KG1 (cell line): ENCODE measurements around the gene PKIB.

Experiments used
- DNase-seq: peaks from one replicate; lab custom pipeline; 2025; lab: John Stamatoyannopoulos, UW

Gene PKIB

DNA sequence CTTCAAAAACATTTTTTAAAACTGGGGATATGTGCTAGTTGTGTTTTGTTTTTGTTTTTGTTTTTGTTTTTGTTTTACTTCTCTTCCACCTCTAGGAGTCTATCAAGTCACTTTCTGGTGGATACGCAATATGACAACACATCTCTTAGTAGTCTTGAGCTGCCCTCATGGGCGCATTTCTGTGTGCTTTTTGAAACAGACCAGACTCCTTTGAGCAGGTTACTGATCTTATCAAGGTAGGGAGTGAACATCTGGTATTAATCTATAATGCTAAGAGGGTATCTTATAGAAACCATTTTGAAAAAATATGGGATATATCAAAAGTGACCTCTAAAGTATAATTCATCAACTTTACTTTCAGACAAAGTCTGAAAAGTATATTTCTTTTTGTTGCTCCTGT, 56.2 kb downstream of the PKIB start:
- no peak for DNase-seq

DNA sequence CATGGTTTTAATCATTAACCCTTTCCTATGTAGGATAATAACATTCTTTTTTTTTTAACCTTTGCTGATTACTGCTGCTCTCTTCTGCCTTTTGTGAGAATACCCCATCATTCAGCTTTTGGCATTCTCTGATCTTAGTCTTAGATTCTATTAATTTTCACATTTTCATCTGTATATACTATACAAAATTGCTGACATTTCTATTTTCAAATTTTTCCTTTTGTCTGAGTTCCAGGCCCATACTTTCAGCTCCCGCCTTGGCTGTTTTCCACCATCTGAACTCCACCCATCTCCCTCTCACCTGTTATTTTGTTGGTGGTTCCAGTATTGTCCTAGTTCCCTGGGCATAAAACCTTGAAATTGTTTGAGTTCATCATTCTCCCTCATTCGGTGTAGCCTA, 59.2 kb downstream of the PKIB start:
- DNase-seq: no peak

DNA sequence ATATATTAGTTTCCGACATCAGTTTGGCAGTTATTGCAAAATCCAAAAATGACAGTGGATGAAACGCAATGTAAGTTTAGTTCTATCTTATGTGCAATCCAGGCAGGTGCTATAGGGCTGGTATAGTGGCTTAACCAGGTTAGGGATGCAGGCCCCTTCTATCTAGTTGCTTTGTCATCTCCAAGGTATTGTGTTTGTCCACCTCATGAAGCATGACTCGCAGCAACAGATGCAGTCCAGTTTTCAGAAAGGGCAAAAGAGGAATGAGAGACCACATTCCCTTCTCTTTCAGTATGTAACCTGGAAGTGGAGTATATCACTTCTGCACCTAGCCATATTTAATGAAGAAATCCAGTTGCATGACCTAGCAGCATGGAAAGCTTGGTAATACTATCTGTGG, 59.7 kb downstream of the PKIB start:
- DNase-seq: no peak

DNA sequence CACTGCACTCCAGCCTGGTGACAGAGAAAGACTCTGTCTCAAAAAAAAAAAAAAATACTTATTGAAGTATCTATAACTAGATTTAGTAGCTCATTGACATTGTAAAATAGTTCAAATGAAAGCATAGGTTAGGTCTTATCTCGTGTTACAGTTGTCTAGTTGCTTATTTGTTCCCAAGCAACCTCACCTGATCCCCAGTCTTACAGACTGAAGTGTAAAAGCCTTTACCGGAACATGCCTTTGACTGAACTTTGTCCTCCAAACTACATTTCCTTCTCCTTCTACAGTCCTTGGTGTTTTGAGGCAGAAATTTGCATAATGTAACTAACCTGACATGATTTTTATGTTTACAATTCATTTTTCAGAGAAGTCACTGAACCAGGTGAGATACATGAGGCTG, 61.0 kb downstream of the PKIB start:
- no peak for DNase-seq

DNA sequence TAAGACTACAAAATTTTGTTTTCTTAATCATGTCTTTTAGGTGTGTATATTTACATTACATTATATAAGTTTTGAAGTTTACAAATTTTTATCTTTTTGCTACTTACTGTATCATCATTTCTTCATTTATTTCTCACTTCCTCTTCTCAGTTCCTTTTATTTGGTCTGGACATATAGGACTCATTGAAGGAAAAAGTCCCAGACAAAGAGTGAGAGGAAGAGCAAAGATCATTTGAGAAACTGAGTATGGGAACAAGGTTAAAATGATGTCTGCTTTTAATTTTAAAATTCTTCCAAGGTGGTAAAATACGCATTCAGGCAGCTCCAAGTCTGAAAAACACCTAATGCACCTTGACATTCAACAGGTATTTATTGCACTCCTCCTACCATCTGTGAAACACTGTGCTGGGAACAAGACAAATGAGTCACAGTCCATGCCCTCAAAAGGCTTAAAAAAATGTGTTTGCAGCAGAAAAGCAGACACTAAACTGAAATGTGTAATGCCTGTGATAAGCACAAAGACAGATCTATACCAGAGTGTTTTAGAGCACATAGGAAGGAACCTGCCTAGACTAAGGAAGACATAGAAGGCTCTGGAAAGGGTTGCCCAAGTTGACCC, 63.2 kb downstream of the PKIB start:
- DNase-seq: no peak

DNA sequence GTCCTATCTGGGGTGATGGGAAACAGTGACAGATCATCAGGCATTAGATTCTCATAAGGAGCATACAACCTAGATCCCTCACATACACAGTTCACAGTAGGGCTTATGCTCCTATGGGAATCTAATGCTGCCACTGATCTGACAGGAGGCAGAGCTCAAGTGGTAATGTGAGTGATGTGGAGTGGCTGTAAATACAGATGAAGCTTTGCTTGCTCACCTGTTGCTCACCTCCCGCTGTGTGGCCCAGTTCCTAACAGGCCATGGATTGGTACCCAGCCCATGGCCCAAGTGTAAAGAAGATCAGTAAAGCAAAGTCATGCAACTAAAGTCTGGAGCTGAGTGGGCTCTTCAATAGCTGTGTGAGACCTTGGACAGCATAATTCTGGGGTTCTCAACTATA, 65.9 kb downstream of the PKIB start:
- DNase-seq: no peak

DNA sequence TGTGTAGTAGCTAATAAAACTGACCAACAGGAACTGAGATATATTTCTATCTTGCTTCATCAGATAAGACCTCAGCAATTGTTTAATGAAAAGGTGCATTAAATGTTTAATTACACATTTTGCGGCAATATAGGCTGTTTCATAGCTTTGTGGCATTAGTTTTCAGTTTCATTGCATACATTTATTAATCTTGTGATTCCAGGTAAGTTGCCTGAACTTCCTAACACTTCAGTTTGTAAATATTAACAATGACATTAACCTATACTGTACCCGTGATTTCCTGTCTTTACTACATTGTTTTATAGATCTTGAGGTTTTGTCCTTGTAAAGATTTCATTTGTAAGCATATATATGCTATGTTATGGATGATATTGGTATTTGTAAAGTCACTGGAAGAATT, 66.5 kb downstream of the PKIB start:
- DNase-seq: no peak

DNA sequence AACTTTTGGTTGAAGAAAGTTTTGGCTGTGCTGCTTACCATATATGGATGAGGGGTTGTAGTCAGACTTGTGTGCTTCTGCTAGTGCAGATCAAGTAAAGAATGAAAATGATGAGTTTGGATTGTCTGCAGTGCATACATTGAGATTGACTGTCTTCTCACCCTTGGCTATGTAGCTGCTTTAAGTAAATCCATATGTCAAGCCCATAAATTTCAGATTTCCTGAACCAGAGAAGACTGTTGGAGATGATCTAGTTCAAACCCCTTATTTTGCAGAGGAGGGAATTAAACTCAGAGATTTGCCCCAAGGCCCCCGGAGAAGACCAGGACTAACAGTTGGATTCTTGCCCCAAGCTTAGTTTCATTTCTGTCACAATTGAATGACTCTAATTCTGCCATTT, 67.2 kb downstream of the PKIB start:
- DNase-seq: no peak

DNA sequence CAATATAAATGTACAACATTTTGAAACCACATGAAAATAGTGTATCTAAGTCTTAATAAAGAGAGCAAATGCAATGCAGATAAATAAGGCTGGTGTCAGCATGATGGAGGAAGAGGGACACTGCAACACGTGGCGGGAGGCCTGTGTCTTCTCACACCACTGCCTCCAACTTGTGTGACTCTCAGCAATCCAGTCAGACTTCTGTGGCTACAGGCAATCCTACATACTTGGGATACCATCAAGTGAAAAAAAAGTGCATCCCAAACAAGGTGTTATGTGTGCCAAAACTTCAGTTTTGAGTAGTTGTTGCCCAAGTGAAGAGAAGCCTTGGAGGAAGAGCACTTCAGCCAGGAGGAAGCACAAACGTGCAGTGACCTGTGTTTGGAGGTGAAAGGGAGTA, 68.6 kb downstream of the PKIB start:
- no peak for DNase-seq

DNA sequence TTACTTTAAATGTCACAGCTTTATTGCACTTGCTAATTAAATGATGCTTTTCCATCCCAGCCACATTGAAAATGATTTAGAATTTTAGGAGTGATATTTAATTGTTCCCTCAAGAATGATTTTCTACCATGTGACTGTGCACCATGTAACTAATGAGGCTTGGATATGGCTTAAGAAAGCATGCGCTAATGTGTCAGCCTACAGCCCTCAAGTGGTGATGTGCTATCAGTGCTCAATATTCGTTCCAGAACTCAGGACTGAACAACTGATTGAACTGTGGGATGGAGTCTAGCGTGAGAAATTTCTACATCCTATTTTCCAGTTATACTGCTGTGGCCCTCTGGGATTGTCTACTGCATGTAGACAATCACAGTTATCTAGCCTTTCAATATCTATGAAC, 71.5 kb downstream of the PKIB start:
- no peak for DNase-seq

DNA sequence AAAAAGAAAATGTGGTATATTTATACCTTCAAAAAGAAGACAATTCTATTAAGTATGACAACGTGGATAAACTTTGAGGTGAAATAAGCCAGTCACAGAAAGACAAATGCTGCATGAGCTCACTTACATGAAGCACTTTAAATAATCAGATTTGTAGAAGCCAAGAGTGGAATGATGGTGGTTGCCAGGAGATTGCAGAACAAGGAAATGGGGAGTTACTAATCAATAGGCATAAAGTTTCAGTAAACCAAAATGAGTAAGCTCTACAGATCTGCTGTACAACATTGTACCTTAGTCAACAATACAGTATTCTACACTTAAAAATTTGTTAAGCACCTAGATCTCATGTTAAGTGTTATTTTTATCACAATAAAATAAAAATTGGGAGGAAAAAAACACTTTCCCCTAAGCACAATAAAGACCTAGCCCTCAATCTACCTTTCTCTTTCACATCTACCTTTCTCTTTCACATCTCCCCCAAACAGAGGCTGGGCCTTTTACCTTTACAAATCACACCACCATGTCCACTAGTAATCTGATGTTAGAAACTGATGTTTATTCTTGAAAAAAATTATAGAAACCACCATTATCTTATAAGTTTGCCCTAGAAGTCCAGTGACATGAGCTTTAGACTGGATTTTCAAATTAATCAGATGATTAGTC, 73.9 kb downstream of the PKIB start:
- DNase-seq: no peak

DNA sequence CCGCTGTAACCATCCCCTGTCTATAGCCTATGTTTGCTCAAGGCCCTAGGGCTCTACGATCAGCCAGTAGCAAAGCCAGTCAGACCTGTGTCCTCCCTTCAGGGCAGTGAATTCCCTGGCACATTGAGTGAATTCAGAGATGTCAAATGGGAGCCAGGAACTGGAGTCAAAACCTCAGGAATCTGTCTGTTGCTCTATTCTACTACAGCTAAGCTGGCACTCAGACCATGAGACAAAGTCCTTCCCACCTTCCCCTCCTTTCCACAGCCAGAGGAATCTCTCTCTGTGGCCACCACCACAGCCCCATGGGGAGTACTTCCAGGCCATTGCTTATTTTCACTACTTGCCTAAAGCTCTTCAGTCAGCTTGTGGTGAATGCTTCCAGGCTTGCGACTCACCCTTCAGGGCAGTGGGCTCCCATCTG, 82.0 kb downstream of the PKIB start:
- no peak for DNase-seq

DNA sequence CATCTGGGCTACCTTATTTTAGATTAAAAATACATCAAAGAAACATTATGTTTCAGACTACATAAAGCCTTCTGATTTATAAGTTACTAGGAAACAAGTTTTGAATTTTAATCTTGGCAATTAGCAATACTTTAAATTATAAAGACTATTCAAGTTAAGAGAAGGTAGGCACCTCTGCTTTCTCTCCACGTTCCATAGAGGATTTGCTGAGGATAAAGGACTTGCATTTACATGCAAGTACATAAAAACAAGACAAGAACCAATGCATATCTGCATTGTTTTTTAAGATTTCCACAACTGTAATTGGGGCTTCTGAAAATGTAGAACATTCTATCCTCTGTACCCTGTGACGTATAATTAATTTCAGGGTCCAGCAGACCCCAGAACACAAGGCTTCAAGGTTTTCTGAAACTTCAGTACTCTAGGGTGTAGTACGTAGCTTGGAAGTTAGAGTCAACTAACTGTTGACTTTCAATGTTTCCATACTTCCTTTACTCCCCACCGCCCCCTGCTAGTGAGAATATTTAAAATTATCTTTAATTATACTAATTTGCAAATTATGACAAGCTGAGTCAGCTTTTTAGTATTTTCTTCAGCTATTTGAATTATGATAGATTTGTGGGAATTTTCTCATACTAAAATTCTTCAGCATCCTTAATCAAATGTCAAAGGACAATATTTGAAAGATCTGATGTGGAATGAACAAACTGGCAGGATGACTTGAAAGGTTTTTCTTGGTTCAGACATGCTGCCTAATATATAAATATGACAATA, 82.8 kb downstream of the PKIB start:
- DNase-seq: no peak

DNA sequence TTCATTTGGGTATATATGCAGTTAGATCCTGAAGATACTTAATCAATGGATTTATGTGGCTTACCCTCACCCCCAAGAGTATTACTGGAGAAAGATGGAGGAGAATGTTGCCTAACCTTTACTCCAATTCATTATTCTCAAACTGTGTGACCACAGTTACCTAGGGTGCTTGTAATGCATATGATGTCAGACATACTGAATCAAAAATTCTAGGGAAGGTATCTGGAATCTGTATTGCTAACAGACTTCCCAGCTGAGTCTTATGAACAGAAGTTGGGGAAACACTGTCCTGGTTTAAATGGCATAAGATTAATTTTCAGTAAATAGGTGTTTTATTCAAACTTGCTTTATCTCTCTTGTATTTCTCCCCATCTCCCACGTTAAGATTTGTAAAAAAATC, 83.9 kb downstream of the PKIB start:
- DNase-seq: no peak

DNA sequence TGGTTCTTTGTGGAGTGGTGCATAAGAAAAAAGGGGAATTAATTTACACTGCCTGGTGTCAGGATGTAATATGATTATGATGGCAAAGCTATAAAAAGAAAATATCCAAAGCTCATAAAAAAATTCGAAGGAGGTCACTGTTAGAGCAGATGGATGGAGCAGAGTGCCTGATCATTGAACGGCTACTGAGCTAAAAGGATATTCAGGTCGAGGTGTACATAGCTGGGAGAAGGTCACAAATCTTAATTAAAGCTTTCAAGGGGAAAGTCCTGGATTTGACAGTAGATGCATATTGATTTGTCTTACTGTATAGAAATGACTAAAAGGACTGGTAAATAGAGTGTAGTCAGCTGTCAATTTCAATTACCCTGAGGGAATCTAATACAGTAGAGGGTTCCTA, 84.4 kb downstream of the PKIB start:
- DNase-seq: no peak

DNA sequence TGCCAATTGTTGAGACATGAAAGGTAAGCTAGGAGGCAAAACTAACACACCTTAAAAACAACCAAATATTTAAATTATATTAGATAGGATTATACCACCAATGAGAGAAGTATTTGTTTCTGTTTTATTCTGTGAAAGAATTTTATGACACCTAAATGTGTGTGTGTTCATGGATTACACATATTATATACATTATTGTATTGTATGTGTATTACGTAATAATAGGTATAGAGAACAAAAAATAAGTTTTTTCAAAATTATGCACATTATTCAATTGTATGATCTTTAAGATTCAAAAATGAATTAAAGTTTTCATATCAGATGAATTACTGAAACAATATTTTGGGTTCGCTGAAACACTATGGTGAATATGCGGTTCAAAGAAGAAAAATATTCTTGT, 85.0 kb downstream of the PKIB start:
- no peak for DNase-seq

DNA sequence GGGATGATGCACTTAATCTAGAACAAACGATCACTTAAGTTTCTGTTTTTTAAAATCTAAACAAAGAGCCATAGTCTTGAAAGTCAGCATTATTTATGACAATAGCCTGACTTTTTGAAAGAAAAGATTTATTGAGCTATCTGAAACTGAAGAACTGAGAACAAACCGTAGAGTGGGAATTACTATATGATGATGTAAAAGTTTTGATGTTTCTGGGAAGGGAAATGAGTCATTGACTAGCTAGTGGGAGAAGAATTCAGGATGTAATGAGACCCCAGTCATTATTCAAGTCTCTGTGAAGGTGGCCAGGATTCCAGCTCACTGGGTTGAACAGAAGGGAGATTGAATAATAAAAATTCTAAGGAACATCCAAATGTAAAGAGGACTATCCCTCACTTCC, 85.9 kb downstream of the PKIB start:
- DNase-seq: no peak

DNA sequence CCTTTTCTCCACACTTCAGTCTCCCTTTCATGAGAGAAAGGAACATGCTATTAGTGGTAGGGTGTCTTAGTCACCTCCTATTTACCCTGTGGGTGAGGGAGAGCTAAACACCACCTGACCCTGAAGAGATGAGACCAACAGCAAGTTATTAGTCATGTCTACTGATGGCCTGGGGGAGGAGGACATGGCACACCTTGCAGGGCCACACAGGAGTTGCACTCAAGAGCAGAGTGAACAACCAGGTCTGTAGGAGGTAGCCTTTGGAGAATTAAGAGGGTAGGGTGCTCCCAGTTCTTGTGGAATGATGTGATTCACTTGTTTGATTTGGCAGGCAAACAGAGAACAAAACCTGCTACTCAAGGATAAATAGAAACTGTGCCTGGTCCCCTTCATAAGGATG, 86.6 kb downstream of the PKIB start:
- DNase-seq: no peak

DNA sequence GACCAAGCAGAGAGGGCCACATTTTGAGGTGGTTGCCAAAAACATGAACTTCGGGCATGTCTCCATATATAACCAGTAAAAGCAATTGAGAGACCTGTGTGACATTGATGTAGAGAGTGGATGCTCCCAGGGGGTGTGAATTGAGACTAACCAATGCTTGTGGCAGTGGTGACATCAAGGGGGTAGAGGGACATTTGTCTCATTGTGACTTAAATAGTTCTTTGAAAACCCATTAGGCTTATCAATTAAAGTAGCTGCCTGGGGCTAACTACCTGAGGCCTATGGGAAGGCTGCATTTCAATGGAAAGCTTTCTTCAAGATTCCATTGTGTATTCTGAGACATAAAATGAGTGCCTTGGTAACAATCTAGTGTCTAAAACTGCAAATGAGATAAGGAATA, 87.3 kb downstream of the PKIB start:
- DNase-seq: no peak

DNA sequence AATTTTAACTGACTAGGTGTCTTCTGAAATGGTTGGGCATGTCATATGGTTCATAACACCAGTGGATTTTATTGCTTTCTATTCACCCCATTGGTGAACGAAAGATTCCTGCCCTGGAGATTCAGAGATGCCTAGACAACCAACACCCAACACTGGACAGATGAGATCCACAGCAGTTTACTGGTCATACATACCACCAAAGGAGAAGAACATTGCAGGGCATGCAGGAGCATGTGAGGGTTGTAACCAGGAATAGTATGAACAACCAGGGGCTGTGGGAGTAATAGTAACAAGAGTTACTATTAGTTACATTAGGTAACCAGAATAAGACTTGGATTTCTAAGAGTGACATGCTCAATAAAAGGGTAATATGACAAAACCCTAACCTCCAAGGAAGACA, 91.5 kb downstream of the PKIB start:
- DNase-seq: no peak

DNA sequence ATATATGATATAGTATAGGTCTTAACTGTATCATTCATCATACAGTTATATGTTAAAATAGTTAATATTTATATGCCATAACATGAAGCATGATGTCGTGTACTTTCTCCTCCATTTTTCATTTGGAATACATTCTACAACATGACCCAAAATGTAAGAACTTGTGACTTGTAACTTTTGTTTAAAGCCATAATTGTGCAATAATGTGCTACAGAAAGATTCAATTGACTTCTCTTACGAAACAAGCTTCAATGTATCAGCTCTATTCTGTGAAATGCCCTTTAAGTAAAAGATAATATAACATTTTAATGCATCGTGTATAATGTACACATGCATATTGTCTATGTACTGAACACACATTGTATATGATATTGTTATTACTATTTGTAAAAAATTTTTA, 92.6 kb downstream of the PKIB start:
- DNase-seq: no peak

DNA sequence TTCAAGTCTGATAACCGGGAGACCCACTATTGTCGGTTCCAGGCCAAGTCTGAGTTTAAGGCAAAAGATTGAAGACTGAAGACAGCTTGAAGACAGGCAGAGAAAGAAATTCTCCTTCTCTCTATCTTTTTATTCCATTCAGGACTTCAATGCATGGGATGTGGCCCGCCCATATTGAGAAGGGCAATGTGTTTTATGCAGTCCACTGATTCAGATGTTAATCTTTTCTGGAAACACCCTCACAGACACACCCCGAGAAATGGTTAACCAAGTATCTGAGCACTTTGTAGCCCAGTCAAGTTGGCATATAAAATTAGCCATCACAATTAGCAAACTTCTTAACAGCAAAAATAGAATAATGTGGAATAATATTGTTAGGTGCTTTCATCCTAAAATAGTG, 93.9 kb downstream of the PKIB start:
- no peak for DNase-seq

DNA sequence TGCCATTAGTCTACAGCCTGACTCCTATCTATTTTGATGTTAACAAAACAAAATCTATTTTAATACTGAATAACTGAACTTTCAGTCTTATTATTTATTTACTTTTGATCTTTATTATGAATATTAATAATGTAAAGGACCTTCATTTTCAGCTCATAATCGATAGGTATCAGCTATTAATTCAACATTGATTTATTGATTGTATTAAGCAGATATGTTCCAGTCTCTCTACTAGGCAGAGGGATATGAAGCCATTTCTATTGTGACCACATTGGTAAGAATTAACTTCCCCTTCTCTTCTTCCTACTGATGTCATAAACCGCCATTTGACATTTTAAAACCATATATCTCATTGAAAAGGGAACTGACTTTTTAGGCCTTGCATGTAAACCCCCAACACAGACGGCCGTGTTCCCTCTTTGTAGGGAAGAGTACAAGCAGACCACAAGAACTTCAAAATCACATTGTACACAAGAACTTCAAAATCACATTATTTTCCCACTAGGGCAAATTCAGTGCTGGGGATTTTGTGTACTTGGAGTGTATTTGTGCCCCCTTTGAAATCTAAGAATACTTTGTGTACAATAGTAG, 99.8 kb downstream of the PKIB start:
- peak; percentile 65 for DNase-seq
